GM21576 (cell line): ENCODE measurements around the gene TMEM240.
"Not testable (repeated sequence)": the region's sequence is repeated elsewhere in the genome, so short reads cannot be mapped to it uniquely, and the experiment has no call there.

ENCODE experiments used
- ATAC-seq: cut with Tn5 transposase; IDR thresholded peaks from one replicate; pipeline ENCODE4 v1.9.1; 2021; ENCODE audit warnings: mild to moderate bottlenecking, moderate library complexity; ENCODE audit not compliant: unreplicated experiment

TMEM240 gene

DNA sequence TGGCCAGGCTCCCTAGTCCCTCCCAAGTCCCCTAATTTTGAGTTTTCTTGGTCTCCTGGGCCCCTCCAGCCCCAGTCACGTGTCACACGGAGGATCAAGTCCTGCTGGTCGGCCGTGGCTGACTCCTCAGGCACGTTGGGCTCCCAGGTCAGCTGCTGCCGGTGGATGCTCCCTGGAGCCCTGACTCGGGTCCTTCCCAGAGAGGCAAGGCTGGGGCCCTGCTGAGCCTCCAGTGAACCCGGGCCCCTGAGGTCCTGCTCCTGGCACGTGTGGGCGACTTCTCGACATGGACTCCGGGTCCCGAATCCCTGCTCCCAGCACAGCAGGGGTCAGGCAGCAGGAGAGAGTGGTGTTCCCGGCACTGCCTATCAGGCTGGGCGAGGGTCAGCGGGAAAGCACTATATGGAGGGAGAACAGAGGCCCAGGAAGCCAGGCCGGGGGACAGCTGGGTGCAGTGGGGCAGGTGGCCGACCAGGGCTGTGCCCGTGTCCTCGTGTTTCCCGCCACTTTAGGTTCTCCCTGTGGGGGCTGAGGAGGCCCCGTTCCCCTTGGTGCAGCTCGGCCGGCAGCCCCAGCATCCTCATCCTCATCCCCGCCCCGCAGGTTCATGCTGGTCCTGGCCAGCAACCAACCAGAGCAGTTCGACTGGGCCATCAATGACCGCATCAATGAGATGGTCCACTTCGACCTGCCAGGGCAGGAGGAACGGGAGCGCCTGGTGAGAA lies 13.2 kb downstream of the TMEM240 start:
- ATAC-seq, result no peak

DNA sequence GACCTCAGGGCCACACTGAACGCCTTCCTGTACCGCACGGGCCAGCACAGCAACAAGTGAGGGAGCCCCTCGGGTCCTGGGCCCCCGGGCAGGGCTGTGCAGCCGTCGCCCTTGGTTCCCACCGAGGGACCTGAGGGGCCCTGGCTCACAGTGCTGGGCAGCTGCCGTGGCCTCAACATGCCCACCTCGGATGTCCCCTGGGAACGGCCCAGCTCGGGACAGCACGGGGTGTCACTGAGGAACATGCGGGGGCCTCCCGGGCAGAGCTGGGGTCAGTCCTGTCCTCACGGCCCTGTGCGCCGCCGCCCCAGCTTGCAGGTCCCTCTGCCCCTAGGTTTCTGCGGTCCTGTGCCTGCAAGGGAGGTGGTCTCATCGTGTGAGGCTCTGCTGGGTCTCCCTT lies 13.9 kb downstream of the TMEM240 start:
- ATAC-seq, result not testable (repeated sequence)

DNA sequence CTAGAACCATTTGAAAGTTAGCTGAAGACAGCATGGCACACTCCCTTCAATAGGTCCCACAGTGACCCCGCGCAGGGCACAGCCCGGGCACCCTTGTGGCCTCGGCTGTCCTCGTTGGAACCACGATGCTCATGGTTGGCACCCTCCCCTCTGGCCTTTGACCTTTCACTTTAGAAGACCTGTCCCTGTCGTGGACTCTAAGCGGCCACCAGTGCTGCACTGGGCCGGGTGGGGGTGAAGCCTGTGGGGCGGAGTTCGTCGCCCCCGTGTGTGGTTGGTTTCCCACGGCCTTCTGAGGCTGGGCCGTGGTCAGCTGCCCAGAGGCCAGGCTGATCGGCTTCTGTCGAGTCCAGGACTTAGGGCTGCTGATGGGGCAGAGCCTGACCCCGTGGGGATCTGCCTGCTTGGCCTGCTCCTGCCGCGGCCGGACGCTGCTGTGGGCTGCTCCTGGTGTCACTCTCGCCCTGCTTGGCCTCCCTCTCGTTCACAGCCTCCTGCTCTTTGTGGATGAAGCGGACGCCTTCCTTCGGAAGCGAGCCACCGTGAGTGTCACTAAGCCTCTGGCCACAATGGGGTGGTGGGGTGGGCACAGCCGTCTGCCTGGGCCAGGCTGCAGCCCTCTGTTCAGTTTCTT lies 15.6 kb downstream of the TMEM240 start:
- ATAC-seq, result not testable (repeated sequence)

DNA sequence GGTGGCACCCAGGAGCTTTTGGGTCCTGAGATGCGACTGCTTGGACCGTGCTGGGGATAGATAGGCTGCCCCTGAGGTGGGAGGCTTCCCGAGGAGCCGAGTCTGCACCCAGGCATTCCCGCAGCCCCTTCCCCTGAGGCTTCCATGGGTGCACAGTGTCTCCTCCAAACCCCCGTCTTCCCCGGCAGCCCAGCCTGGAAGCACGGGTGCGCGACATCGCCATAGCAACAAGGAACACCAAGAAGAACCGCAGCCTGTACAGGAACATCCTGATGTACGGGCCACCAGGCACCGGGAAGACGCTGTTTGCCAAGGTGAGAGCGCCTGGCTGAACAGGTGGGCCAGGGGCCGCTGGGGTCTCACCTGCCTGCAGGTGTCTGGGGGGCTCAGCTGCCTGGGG lies 16.8 kb downstream of the TMEM240 start:
- ATAC-seq, result not testable (repeated sequence)

DNA sequence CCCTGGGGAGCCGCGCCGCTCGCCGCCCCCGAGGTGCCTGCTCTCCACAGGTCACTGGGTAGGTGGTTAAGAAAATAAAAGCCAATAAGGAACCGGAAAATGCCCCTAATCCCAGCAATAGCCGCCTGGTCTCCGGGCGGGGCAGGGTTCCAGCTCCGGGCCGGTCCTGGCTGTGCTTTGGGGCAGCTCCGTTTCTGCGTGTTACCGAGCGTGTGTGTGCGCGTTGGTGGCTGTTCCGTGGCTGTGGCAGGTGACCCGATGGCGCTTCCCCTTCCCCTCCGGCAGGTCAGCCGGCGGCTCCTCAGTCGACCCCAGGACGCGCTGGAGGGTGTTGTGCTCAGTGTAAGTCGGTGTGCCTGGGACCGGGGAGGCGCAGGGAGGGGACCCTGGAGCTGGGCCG lies 17.2 kb downstream of the TMEM240 start:
- not testable (repeated sequence) for ATAC-seq

DNA sequence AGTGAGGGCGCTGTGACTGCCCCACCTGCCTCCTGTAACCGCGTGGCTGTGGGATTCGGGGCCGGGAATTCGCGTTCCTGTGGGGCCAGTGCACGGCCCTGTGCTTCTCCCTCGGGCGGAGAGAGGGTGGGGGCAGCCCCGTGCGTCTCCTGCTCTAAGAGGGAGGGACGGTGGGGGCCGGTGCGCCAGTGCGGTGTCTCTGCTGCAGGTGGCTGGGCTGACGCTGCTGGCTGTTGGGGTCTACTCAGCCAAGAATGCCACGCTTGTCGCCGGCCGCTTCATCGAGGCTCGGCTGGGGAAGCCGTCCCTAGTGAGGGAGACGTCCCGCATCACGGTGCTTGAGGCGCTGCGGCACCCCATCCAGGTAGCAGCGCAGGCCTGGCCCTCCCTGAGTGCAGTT lies 17.9 kb downstream of the TMEM240 start:
- not testable (repeated sequence) for ATAC-seq

DNA sequence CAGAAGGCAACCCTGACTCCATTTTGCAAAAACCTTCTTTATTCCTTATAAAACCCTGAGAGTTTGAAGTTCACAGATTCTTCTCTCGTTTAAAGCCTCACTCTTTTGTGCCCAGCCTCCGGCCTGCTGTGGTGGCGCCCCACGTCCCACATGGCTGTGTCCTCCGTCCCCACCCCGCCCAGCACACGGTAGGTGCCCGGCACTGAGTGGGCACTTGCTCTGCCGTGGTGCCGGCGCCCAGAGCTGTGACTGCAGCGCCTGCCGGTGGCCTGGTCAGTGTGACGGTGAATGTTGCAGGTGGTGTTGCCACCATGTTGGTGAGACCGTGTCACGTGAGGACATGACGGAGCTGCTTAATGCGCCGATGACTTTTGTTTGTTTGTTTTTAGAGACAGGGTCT lies 19.1 kb downstream of the TMEM240 start:
- ATAC-seq, result no peak

DNA sequence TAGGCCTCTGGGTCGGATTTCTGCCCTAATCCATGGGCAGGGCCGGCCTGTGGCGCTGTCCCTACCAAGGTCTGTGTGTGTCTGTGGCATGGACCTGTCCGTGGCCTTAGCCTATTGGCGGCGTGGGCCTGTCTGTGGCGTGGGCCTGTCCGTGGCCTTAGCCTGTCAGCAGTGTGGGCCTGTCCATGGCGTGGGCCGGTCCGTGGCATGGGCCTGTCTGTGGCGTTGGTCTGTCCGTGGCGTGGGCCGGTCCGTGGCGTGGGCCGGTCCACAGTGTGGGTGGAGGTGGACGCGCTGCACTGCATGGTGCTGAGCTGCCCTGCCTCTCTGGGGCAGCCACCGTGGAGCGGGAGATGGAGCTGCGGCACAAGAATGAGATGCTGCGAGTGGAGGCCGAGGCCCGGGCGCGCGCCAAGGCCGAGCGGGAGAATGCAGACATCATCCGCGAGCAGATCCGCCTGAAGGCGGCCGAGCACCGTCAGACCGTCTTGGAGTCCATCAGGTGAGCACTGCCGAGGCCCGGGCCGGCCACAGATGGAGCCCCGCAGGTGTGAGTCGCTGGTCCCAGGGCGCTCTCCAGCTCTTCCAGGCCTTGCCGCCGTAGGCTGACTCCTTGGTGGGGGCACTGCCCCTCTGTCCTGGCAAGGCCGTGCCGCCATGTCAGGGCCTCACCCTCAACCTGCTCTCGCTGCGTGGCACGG lies 20.5 kb downstream of the TMEM240 start:
- ATAC-seq, result not testable (repeated sequence)

DNA sequence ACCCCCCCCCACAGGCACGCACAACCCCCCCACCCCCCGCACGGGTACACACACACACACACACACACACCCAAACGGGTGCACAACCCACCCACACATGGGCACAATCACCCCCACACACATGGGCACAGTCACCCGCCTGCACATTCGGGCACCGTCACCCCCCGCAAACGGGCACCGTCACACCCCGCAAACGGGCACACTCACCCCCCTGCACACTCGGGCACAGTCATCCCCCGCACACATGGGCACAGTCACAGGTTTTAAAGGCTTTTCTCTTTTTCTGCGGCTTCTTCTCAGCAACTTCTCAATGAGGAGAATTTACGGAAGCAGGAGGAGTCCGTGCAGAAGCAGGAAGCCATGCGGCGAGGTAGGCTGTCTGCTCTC lies 21.8 kb downstream of the TMEM240 start:
- ATAC-seq, result not testable (repeated sequence)

DNA sequence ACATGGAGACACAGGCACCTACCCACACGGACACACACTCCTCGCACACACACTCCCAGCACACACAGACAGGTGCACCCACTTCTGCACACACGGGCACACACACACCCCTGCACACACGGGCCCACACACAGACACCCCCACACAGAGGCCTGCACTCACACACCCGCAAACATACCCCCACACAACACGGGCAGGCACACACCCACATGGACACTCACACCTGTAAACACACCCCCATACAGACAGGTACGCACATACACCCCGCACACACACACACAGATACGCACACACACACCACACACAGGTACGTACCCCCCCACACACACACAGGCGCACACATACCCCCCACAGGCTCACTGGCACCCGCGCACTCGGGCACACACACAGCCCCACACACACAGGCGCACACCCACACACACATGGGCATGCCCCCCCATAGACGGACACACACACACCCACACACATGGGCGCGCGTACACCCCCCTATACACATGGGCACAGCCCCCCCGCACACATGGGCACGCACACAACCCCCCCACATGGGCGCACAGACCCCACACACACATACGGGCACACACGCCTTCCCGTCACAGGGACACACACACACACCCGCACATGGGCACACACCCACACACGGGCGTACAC lies 22.3 kb downstream of the TMEM240 start:
- ATAC-seq, result no peak

DNA sequence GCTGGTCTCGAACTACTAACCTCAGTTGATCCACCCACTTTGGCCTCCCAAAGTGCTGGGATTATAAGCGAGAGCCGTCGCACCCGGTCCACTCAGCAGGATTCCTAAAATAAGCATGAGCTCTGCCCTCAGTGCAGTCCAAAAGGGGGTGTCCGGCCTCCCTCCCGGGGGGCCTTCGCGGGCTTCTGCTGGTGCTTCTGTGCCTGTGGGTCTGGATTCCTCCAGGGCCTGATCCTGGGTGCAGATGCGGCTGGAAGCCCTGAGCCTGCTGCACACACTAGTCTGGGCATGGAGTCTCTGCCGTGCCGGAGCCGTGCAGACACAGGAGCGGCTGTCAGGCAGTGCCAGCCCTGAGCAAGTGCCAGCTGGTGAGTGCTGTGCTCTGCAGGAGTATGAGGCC lies 23.5 kb downstream of the TMEM240 start:
- not testable (repeated sequence) for ATAC-seq

DNA sequence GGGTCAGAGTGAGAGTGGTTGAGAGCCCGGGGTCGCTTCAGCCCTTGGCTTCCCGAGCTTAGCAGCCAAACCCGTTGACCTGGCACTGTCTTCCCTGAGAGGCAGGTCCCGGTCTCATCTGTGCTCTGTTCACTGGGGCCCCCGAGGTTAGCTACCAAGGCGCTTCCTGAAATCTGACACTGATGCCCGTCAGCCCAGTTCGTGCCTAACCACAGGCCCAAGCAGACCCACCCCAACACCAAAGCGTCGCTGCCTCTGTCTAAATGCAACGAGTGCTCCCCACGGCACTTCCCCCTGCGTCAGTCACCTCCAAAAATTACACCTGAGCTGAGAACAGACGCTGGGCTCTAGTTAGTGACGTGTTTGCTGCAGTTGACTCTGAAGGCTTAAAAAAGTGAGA lies 26.0 kb downstream of the TMEM240 start:
- ATAC-seq, result not testable (repeated sequence)

DNA sequence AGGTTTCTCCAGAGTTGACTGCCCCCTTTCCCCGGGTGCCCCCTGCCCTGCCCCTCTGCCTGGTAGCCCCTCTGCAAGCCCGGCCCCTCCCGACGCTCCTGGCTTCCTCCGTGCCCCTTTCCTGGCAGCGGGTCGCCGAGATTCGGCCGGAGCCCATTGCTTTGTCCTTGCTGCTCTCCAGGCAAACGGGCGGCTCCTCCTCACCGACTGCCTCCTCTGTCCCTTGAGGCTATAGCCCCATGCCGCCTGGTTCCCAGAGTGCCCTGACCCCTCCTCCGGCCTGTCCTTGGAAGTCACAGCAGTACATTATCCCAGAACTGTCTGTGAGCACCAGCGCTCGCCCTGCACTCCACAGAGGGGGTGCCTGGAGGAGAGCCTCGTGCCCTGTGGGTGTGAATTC lies 26.7 kb downstream of the TMEM240 start:
- not testable (repeated sequence) for ATAC-seq

DNA sequence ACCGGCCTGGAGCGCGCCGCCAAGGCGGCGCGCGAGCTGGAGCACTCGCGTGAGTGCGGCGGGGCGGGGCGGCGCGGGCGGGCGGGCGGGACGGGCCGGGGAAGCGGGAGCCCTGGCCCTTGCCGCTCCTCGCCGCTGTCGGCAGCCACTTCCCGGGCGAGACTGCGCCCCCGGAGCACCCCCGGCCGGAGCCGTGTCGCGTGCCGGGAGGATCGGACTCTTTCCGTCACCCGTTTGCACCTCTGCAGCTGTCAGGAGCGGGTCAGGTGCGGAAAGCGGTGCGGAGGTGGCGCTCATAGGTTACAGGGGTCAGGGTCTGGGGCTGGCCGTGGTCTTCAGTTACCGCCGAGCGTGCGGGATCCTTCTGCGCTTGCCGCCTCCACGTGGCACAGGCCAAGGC lies 28.0 kb downstream of the TMEM240 start:
- ATAC-seq, result not testable (repeated sequence)

DNA sequence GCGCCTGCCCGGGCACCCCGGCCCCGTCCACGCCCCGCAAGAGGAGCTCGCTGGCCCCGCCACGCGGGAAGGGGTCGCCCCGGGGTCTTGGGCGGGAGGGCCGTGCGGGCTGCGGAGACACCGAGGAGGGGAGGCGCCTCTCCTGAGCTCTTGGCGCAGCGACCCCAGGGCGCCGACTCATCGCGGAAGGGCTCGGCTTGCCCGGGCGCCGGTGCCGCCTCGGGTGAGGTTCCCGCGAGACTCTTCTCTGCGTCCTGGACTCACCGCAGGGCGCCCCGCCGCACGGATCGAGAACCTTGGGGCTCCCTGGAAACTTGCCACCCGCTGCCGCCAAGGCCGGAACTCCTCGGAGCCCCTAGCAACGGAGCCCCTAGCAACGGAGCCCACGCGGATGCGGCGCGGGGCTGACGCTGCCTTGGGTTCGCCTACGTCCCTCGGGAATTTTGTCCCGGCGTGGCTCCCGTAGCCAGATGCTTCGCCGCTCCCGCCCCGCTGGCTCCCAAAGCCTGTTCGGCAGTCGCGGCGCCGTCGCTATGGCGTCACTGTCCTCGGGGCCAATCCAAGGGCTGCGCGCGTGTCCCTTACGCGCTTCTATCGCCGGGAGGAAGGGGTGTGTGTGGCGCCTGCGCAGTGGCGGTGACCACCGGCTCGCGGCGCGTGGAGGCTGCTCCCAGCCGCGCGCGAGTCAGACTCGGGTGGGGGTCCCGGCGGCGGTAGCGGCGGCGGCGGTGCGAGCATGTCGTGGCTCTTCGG lies 28.7 kb downstream of the TMEM240 start, which contains the start of gene ATAD3A:
TSS of gene ATAD3A (plus strand) at position 630 of the 753 bp plus-strand sequence. CDS start at position 737, 107 bp downstream.
- ATAC-seq, result peak; percentile 86

DNA sequence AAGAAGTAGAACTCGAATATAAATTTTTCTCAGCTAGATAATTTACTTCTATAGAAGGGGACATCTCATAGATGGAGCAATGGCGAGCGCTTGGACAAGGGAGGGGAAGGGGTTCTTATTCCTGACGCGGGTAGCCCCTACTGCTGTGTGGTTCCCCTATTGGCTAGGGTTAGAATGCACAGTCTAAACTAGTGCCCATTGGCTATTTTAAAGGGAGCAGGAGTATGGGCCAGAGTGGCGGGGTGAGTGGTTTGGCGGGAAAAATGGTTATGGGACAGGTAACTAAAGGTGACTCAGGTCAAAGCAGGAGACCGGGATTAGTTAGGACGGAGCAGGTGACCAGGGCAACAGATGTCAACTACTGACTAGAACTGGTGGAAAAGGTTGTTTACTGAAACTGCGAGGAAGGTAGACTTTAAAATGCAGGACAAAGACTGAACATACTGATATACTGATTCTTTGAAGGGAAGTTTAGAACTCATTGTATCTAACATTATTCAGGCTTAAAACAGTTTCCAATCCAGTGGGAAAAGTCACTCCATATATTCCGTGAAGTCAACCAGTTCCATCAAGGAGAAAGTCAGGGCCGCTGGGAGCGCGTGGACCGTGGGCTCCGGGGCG lies 29.4 kb downstream of the TMEM240 start:
- ATAC-seq, result no peak

DNA sequence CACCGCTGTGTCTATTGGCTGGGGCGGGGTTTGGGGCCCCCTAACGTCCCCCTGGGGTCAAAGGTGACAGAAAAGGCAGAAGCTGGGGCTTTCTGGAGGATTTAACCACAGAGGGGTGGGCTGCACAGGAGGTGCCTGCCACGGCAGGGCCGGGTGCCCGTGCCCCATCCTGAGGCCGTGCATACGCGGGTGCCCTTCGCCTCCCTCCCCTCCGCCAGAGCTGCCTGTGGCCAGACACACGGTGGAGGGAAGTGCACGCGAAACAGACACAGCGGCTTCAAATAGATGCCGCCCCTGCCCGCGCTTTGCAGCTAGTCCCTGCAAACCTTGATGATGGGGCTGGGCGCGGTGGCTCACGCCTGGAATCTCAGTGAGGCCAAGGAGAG lies 31.0 kb downstream of the TMEM240 start:
- ATAC-seq, result not testable (repeated sequence)

DNA sequence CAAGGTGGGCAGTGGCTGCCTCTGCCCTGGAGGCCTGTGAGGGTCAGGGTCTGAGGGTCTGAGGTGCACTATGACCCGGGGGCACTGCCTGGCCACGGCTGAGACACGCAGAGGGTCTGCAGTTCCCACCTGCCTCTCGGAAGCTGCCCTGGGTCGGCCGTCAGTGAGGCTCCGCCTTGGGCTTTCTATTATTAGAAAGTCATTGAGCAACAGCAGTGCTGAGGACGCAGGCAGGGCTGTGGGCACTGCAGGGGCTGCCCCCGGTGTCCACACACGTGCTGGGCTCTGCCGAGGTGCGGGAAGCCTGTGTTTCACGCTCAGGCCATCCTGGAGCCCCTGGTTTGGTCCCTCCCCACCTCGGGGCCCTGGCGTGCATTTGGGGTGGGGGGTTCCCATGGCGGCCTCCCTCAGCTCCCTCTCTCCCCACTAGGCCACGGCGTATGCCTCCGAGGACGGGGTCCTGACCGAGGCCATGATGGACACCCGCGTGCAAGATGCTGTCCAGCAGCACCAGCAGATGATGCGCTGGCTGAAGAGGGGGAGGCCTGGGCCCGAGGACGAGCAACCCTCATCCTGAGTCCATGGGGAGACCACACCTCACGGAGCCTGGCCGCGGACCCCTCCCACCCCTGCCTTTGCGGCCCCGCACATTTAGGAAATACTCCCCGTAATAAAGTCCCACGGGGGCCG lies 31.5 kb downstream of the TMEM240 start:
- ATAC-seq, result not testable (repeated sequence)

DNA sequence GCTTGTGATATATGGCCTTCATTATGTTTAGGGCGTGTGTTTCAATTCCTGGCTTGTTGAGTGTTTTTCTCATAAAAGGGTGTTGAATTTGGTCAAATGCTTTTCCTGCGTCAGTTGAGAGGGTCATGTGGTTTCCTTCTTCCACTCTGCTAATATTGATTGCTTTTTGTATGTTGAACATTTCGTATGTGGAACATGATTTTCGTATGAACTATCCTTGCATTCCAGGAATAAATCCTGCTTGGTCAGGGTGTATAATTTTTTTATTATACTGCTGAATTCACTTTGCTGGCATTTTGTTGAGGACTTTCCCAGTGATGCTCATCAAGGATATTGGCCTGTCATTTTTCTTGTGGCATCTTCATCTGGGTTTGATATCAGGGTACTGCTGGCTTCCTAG lies 33.1 kb downstream of the TMEM240 start:
- ATAC-seq, result no peak

DNA sequence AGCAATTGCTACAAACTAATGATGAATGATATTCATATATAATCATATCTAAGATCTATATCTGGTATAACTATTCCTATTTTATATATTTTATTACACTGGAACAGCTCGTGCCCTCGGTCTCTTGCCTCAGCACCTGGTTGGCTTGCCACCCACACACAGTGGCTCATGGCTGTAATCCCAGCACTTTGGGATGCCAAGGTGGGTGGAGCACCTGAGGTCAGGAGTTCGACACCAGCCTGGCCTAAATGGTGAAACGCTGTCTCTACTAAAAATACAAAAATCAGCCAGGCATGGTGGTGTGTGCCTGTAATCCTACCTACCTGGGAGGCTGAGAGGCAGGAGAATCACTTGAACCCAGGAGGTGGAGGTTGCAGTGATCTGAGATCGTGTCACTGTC lies 34.6 kb downstream of the TMEM240 start:
- ATAC-seq, result not testable (repeated sequence)
